ENCODE data around the gene MGAT5B. TPM values are rescaled to one million over a fixed set of nuclear protein-coding genes. Genes with fewer than 3 reads are reported as not detected.

Gene MGAT5B
- total and polyA plus RNA-seq, 9 of the 15 experiments (the other 6 are each of a cell fraction or from before 2014, with no cell fraction given) = 0.09 to 0.43 (median 0.18) TPM; not detected in 4

- TF ChIP-seq MLX (CRISPR knock-in tag; conservative IDR thresholded peaks at IDR 0.05) (no peak), GMEB1 (CRISPR knock-in tag; IDR thresholded peaks at IDR 0.05) (no peak), ZNF217 (CRISPR knock-in tag; IDR thresholded peaks at IDR 0.05) (no peak), ZNF408 (CRISPR knock-in tag; IDR thresholded peaks at IDR 0.05; ENCODE audit: low read depth) (no peak), ATF3 (IDR thresholded peaks at IDR 0.05) (peak; percentile 58), ATF3 (CRISPR knock-in tag; conservative IDR thresholded peaks at IDR 0.05) (no peak), ZBTB33 (CRISPR knock-in tag; IDR thresholded peaks at IDR 0.05) (no peak), TAL1 (IDR thresholded peaks at IDR 0.05) (no peak), ZBTB2 (IDR thresholded peaks at IDR 0.05) (no peak), E2F6 (IDR thresholded peaks at IDR 0.05; ENCODE audit: borderline replicate concordance in 1 of 2, extremely low read depth in 1 of 2, insufficient read depth in 1 of 2, insufficient read length in 1 of 2, low read depth in 1 of 2, low read length in 1 of 2, poor library complexity in 1 of 2, severe bottlenecking in 1 of 2) (no peak), TRIM25 (IDR thresholded peaks at IDR 0.05; ENCODE audit: borderline replicate concordance) (no peak), FOSL1 (tag; conservative IDR thresholded peaks at IDR 0.05) (peak; percentile 50)
Measured at GRCh38 chr17:76843703-76844484, 24.3 kb upstream of the MGAT5B start (continued).
